ENCODE data around the gene MAST4. TPM values are rescaled to one million over a fixed set of nuclear protein-coding genes. Genes with fewer than 3 reads are reported as not detected.

Gene MAST4
- total RNA-seq, 1 donor from 2014 or later: 56.9 TPM

DNA sequence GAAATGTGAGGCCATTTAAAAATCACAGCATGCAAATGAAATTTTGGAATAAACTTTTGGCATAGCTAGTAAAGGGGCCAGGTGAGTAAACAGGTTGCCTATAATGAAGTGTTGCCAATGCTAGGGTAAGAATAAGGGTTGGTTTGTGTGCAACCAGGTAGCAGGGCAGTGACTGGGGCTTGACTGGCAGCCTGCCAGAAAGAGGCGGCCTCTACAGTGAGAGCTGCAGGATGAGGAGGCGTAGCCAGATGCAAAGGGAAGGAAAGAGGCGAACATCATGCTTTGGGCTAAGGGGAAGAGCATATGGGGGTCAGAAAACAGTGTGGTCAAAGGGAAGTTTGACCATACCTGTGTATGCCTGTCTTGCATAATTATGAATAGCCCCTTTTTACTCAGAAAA lies 70.6 kb downstream of the MAST4 start:
- DNase-seq (peak; percentile 49), ATAC-seq (no peak)
- intact Hi-C loops (cut with DNase I): no loop called here
- Histone ChIP-seq H3K9me3 (no peaks in the 10 kb centered on the region), H3K4me1 (peaks cover 5% of the 10 kb centered on the region), H3K27me3 (ENCODE audit: low read depth) (no peaks in the 10 kb centered on the region), H3K4me3 (no peak overlapping the region), H3K36me3 (no peaks in the 10 kb centered on the region), H3K27ac (no peak overlapping the region)
- TF ChIP-seq, protein P1, sequence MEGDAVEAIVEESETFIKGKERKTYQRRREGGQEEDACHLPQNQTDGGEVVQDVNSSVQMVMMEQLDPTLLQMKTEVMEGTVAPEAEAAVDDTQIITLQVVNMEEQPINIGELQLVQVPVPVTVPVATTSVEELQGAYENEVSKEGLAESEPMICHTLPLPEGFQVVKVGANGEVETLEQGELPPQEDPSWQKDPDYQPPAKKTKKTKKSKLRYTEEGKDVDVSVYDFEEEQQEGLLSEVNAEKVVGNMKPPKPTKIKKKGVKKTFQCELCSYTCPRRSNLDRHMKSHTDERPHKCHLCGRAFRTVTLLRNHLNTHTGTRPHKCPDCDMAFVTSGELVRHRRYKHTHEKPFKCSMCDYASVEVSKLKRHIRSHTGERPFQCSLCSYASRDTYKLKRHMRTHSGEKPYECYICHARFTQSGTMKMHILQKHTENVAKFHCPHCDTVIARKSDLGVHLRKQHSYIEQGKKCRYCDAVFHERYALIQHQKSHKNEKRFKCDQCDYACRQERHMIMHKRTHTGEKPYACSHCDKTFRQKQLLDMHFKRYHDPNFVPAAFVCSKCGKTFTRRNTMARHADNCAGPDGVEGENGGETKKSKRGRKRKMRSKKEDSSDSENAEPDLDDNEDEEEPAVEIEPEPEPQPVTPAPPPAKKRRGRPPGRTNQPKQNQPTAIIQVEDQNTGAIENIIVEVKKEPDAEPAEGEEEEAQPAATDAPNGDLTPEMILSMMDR (IDR thresholded peaks at IDR 0.05): no peak

DNA sequence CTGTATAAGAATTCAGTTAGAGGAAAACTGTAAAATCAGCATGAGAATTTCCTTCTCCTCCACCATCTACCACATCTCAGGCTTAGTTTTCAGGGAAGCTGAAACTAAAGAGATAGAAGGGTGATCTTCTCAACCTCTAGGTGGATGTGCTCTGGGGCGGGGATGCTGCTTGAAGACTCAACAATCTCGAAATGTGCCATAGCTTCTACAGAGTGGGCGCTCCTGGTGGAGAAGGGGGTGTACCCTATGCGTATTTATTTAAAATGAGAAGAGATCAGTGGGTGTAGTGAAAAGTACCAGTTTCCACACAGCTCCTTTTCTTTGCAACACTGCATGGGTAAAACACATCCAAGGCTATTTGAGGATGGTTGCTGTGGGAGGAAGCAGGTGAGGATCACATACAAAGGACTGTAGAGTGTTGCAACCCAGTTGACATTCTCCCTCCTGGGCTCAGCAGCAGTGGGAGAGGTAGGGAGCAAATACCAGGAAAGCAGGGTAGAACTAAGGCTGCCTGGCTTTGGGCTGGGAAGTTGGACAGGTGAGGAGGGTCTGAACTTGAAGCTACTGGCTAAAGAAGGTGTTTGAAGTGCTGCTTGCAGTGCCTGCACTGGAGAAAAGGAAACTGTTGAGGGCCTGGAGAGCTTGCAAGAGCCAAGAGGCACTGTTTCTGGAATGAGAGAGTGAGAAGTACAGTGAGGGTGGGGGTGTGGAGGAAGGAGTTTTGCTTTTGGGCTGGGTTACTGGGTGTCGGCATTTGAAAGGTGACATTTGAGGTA lies 73.1 kb downstream of the MAST4 start:
- Histone ChIP-seq H3K27ac (peak overlapping the region; percentile 10), H3K4me3 (no peak overlapping the region), H3K27me3 (ENCODE audit: low read depth) (no peaks in the 10 kb centered on the region), H3K4me1 (peaks cover 5% of the 10 kb centered on the region), H3K9me3 (no peaks in the 10 kb centered on the region), H3K36me3 (no peaks in the 10 kb centered on the region)
- DNase-seq (no peak), ATAC-seq (peak; percentile 90 to 94)
- TF ChIP-seq, protein P1 (IDR thresholded peaks at IDR 0.05): no peak
- intact Hi-C loops (cut with DNase I): no loop called here

DNA sequence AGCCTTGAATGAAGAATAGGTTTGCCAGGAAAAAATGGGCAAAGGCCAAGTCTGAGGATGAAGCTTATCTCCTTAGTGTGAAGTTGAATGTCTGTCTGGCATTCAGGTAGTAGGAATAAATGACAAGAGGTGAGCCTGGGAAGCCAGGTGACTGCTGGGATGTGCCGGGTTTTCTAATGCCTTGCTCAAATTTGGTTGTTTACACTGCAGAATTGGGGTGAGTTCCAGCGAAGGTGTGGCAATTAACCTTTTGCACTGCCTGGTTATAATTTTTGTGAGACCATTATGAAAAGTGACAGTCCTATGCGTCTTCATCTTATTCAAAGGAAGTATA lies 73.6 kb downstream of the MAST4 start:
- Histone ChIP-seq H3K27ac (peak overlapping the region; percentile 10), H3K9me3 (no peaks in the 10 kb centered on the region), H3K27me3 (ENCODE audit: low read depth) (no peaks in the 10 kb centered on the region), H3K4me1 (peaks cover 5% of the 10 kb centered on the region), H3K4me3 (no peak overlapping the region), H3K36me3 (no peaks in the 10 kb centered on the region)
- intact Hi-C loops (cut with DNase I): no loop called here
- TF ChIP-seq, protein P1 (IDR thresholded peaks at IDR 0.05): no peak
- ATAC-seq: peak; percentile 49 to 54
- DNase-seq: no peak

DNA sequence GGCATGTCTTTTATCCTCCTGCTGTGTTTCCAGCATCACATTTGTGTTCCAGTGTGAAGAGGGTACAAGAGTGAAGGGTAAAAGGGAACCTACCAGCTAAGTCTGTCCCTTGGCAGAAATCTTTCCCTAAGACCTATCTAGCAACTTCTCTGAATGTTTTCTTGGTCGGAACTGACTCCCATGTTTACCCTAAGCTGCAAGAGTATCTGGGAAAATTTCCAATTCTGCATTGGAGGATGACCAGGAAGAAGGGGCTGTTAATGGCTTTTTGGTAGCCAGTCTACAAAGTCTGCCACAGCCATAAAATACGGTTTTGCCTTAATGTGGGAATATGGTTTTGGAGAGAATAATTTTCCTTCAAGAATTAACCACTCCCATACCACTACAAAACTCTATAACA lies 75.1 kb downstream of the MAST4 start:
- no peak overlapping the region for H3K4me3 ChIP-seq
- TF ChIP-seq, protein P1 (IDR thresholded peaks at IDR 0.05): no peak
- ATAC-seq (peak in 1 of 2 donors; percentile 21), DNase-seq (no peak)
- no peak overlapping the region for H3K27ac ChIP-seq
- intact Hi-C loops (cut with DNase I): no loop called here
- no peaks in the 10 kb centered on the region for H3K9me3 ChIP-seq
- no peaks in the 10 kb centered on the region for H3K27me3 ChIP-seq (ENCODE audit: low read depth)
- H3K36me3 ChIP-seq: no peaks in the 10 kb centered on the region
- H3K4me1 ChIP-seq: peaks cover 5% of the 10 kb centered on the region

DNA sequence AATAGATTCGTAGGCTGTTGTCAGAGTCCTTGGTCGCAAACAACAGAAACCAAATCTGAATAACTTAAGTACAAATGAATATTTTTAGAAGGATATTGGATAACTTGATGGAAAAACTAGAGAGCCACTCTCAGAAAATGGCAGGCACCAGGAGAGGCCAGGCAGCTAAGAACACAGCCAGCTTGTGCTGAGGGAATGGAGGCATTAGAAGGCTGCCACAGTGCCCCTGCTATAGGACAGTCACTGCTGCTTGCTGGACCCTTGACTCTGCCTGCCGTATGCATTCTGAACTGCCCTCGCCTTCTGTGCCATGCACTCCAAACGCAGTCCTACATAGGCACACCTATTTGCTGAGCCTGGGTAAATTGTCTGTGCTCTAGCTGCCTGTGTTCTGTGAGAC lies 78.6 kb downstream of the MAST4 start:
- Histone ChIP-seq H3K9me3 (no peaks in the 10 kb centered on the region), H3K27me3 (ENCODE audit: low read depth) (no peaks in the 10 kb centered on the region), H3K4me1 (no peaks in the 10 kb centered on the region), H3K27ac (no peak overlapping the region), H3K4me3 (no peak overlapping the region), H3K36me3 (no peaks in the 10 kb centered on the region)
- no peak for DNase-seq
- no peak for ATAC-seq
- intact Hi-C loops (cut with DNase I): no loop called here
- TF ChIP-seq, protein P1 (IDR thresholded peaks at IDR 0.05): no peak
